Gastroesophageal sphincter (tissue), 4 donors: ENCODE data around the gene HOXB4. TPM values are rescaled to one million over a fixed set of nuclear protein-coding genes. Genes with fewer than 3 reads are reported as not detected.

Source experiments
- ATAC-seq: fragments of 150-250 bp; one replicate; pipeline ENCODE4 v1.9.1; 2016; ENCODE audit warnings: mild to moderate bottlenecking, moderate library complexity
- H3K27ac ChIP-seq, 4 donors: fragments of 200-600 bp; sonication (generic) in 3 of 4; 1 replicate in 3 of 4; 2 replicates in 1 of 4; pipeline ENCODE4 v1.5.1; 2016 to 2019
- H3K27me3 ChIP-seq: fragments of 200-600 bp; sonication (generic); one replicate; pipeline ENCODE4 v1.5.1; 2019
- H3K36me3 ChIP-seq, 2 donors: fragments of 200-600 bp; sonication (generic); one replicate each; pipeline ENCODE4 v1.5.1; 2019; ENCODE audit warnings: control low read depth in 1 of 2
- H3K4me1 ChIP-seq, 3 donors: fragments of 200-600 bp; sonication (generic); 1 replicate in 2 of 3; 2 replicates in 1 of 3; pipeline ENCODE4 v1.5.1; 2016 to 2019; ENCODE audit warnings: control low read depth in 2 of 3
- H3K4me3 ChIP-seq, 2 donors: fragments of 200-600 bp; sonication (generic); one replicate each; pipeline ENCODE4 v1.5.1; 2019; ENCODE audit warnings: mild to moderate bottlenecking in 1 of 2, moderate library complexity in 1 of 2
- H3K9me3 ChIP-seq, 3 donors: fragments of 200-600 bp; sonication (generic); one replicate each; pipeline ENCODE4 v1.5.1; 2017 to 2019; ENCODE audit warnings: control low read depth in 2 of 3
- EP300 ChIP-seq: sonication (generic); formaldehyde crosslinking; IDR thresholded peaks from one replicate; pipeline ENCODE4 v1.6.1; 2017; ENCODE audit warnings: antibody characterized with exemption, mild to moderate bottlenecking
- POLR2A ChIP-seq, 2 donors: fragments of 450-650 bp; IDR thresholded peaks; one replicate each; pipeline ENCODE4 v1.6.1; 2017; ENCODE audit warnings: antibody characterized with exemption in 2 of 2, mild to moderate bottlenecking in 2 of 2, moderate library complexity in 1 of 2
- POLR2AphosphoS5 ChIP-seq: sonication (generic); formaldehyde crosslinking; IDR thresholded peaks from one replicate; pipeline ENCODE4 v1.6.1; 2017; ENCODE audit warnings: antibody characterized with exemption
- WGBS, 2 donors: methylation state at CpG; one replicate each; pipeline ENCODE4 v1.1.5; 2018; ENCODE audit warnings: low coverage in 1 of 2; 5-methylcytosine and 5-hydroxymethylcytosine counted together
- total RNA-seq, 4 donors: library from RNA; depleted of rRNA; stranded (reverse); fragments of >200 nt; gene quantifications; one replicate each; pipeline ENCODE4 v1.1.0, GENCODE V29; 2016
- TF ChIP-seq, protein P1 (sequence below), 4 experiments: fragments of 200-600 bp in 2 of 4; fragments of 450-650 bp in 2 of 4; sonication (generic) in 1 of 4; IDR thresholded peaks; one replicate each; pipeline ENCODE4 v1.5.1; 2017 to 2019; ENCODE audit warnings: antibody characterized with exemption in 4 of 4, mild to moderate bottlenecking in 2 of 4, moderate library complexity in 2 of 4

HOXB4 gene
- total RNA-seq, 4 donors from 2014 or later = 3.0 to 12.9 (median 6.9) TPM

DNA sequence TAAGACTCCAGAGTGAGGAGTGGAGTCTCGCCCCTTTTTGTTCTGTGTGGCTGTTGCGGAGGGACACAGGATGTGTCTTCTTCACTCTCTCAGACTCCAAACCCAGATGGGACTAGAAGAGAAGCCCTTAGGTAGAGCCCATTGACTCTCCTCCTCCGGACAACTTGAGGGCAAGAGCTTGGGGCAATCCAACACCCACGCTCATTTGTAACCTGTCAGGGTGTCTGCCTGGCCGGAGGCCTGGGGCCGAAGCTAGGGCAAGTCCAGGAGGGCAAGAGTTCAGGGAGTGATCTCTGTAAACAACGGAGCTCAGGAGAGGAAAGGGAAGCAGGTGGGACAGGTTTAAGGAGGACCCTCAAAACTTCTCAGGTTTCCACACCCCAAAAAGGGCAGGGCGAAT, 45.9 kb downstream of the HOXB4 start:
- Histone ChIP-seq H3K27ac (no peak overlapping the region), H3K4me3 (no peak overlapping the region), H3K4me1 (no peaks in the 10 kb centered on the region), H3K36me3 (no peaks in the 10 kb centered on the region), H3K9me3 (no peaks in the 10 kb centered on the region), H3K27me3 (peaks cover 4% of the 10 kb centered on the region)
- no peak for ATAC-seq
- TF ChIP-seq POLR2AphosphoS5 (no peak), EP300 (no peak), POLR2A (IDR thresholded peaks at IDR 0.05) (no peak)
- TF ChIP-seq, protein P1, sequence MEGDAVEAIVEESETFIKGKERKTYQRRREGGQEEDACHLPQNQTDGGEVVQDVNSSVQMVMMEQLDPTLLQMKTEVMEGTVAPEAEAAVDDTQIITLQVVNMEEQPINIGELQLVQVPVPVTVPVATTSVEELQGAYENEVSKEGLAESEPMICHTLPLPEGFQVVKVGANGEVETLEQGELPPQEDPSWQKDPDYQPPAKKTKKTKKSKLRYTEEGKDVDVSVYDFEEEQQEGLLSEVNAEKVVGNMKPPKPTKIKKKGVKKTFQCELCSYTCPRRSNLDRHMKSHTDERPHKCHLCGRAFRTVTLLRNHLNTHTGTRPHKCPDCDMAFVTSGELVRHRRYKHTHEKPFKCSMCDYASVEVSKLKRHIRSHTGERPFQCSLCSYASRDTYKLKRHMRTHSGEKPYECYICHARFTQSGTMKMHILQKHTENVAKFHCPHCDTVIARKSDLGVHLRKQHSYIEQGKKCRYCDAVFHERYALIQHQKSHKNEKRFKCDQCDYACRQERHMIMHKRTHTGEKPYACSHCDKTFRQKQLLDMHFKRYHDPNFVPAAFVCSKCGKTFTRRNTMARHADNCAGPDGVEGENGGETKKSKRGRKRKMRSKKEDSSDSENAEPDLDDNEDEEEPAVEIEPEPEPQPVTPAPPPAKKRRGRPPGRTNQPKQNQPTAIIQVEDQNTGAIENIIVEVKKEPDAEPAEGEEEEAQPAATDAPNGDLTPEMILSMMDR (IDR thresholded peaks at IDR 0.05) = no peak
- 98 to 100% methylated on average over 3 to 5 of the region's 8 CpGs for WGBS, 2 donors

DNA sequence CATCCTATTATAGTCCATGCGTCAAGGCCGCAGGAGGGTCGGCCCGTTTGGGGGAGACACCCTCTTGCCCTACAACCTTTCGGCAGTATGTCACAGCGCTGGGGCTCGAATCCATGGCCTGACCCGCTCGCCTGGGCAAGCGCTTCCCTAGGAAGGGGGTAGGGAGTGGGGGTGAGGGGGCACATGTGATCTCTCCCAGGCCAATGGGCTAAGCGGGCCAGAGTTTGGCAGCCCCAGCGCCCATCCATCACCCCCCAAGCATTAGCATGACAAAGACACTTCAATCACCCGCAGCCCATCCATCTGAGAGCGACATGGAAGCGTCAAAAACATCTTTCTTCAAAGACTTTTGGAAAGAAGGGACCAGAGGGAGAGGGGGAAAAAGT, 47.3 kb downstream of the HOXB4 start, which contains the start of gene HOXB1:
Gene HOXB1, minus strand, starts transcription at position 125 of the 386 bp plus-strand sequence. Its CDS starts 107 bp downstream, at position 18.
- Histone ChIP-seq H3K27ac (no peak within 1 kb of the TSS), H3K27me3 (peaks cover 14% of the 10 kb centered on the region), H3K9me3 (no peaks in the 10 kb centered on the region), H3K36me3 (no peaks in the 10 kb centered on the region), H3K4me3 (no peak within 1 kb of the TSS), H3K4me1 (no peaks in the 10 kb centered on the region)
- 100% methylated on average over 2 of the region's 15 CpGs; no CpG with 5 or more reads in 1 of the 2 donors for WGBS, 2 donors
- no peak for ATAC-seq
- TF ChIP-seq, protein P1 (IDR thresholded peaks at IDR 0.05) = no peak
- TF ChIP-seq EP300 = no peak

- H3K4me3 ChIP-seq = no peak overlapping the region
- 100% methylated on average over 1 of the region's 37 CpGs; no CpG with 5 or more reads in 1 of the 2 donors for WGBS, 2 donors
- no peak overlapping the region for H3K27ac ChIP-seq
- no peak for ATAC-seq
- no peaks in the 10 kb centered on the region for H3K36me3 ChIP-seq
- no peaks in the 10 kb centered on the region for H3K4me1 ChIP-seq
- TF ChIP-seq, protein P1 (IDR thresholded peaks at IDR 0.05) = no peak
- TF ChIP-seq EP300 (no peak), POLR2A (IDR thresholded peaks at IDR 0.05) (no peak), POLR2AphosphoS5 (no peak)
- H3K9me3 ChIP-seq = no peaks in the 10 kb centered on the region
- peaks cover 15% of the 10 kb centered on the region for H3K27me3 ChIP-seq
These were observed 47.8 kb downstream of the HOXB4 start for GRCh38 chr17:48530208-48530886.

DNA sequence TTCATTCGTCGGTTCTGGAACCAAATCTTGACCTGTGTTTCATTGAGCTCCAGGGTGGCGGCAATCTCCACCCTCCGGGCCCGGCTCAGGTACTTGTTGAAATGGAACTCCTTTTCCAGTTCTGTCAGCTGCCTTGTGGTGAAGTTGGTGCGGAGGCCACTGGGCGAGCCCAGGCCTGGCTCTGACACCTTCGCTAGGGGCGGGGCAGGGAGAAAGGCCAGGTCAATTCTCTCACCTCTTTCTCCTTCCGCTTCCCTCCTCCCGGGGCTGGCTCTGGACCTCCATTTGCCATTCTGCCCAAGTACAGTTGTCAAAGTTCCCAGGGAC, 48.5 kb downstream of the HOXB4 start:
- H3K36me3 ChIP-seq = no peaks in the 10 kb centered on the region
- WGBS, 2 donors = no CpG with 5 or more reads among the region's 11 CpGs
- TF ChIP-seq EP300 (no peak), POLR2A (IDR thresholded peaks at IDR 0.05) (no peak), POLR2AphosphoS5 (no peak)
- TF ChIP-seq, protein P1 (IDR thresholded peaks at IDR 0.05) = no peak
- H3K4me3 ChIP-seq = no peak overlapping the region
- peaks cover 15% of the 10 kb centered on the region for H3K27me3 ChIP-seq
- H3K4me1 ChIP-seq = no peaks in the 10 kb centered on the region
- no peak for ATAC-seq
- no peak overlapping the region for H3K27ac ChIP-seq
- H3K9me3 ChIP-seq = no peaks in the 10 kb centered on the region

DNA sequence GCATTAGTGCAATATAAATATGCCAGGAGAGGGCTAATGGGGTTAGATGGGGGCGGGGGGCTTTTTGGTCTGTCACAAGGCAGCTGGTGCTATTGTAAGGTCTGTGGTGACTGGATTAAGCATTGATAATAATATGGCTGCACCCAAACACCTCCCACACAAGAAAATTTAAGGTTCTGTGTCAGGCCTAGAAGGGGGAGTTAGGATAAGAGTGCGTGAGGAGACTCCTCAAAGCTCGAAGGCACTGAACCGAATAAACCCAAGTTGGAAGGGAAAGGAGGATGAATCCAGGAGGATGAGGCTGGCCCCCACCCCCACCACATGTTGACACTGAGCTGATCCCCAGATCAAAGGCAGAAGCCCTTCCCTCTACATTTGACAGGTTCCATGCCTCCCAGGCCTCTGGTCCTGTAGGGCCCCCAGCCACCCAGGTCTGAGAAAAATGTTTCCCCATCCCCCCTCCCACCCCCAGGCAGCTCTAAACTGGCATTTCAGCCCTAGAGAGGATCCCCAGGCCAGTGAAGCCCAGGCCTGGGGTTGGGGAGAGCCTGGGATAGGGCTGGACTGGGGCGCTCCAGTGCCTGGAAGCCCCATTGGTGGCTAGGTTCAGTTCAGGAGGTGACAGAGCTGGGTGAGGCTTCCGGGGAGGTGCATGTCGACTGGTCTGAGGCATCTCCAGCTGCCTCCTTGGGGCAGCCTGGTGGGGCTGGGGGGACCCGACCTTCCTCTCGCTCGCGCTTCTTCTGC, 49.0 kb downstream of the HOXB4 start:
- WGBS, 2 donors = 78 to 97% methylated on average over 4 of the region's 11 CpGs
- Histone ChIP-seq H3K9me3 (no peaks in the 10 kb centered on the region), H3K4me3 (no peak overlapping the region)

More for the DNA sequence above, 49.0 kb downstream of the HOXB4 start:
- no peaks in the 10 kb centered on the region for H3K4me1 ChIP-seq
- no peaks in the 10 kb centered on the region for H3K36me3 ChIP-seq
- H3K27me3 ChIP-seq = peaks cover 15% of the 10 kb centered on the region
- H3K27ac ChIP-seq = no peak overlapping the region
- no peak for ATAC-seq
- TF ChIP-seq POLR2AphosphoS5 (no peak), EP300 (no peak)
- TF ChIP-seq, protein P1 (IDR thresholded peaks at IDR 0.05) = no peak
